HCEC 1CT (cell line): ENCODE data around the gene ERVMER34-1.

Experiments used
- DNase-seq: peaks from one replicate; pipeline ENCODE4 v3.0.0-alpha.2; 2017

Gene ERVMER34-1

GRCh38 chr4:52716364-52717151 is 34.7 kb downstream of the ERVMER34-1 start:
- no peak for DNase-seq

- no peak for DNase-seq
These were observed 35.3 kb downstream of the ERVMER34-1 start for GRCh38 chr4:52715914-52716313.

- no peak for DNase-seq
These were observed 35.8 kb downstream of the ERVMER34-1 start for GRCh38 chr4:52715255-52715897.

GRCh38 chr4:52714597-52715254 is 36.5 kb downstream of the ERVMER34-1 start:
- DNase-seq, result no peak

- DNase-seq, result no peak
These were observed 37.7 kb downstream of the ERVMER34-1 start for GRCh38 chr4:52713456-52713937.

GRCh38 chr4:52712251-52713130 is 38.7 kb downstream of the ERVMER34-1 start:
- DNase-seq, result peak; percentile 91

- no peak for DNase-seq
These were observed 39.4 kb downstream of the ERVMER34-1 start for GRCh38 chr4:52711834-52712250.

GRCh38 chr4:52711272-52711671 is 40.0 kb downstream of the ERVMER34-1 start:
- DNase-seq, result no peak

GRCh38 chr4:52709155-52709554 is 42.1 kb downstream of the ERVMER34-1 start:
- no peak for DNase-seq

GRCh38 chr4:52704661-52705060 is 46.6 kb downstream of the ERVMER34-1 start:
- DNase-seq, result no peak

GRCh38 chr4:52704133-52704532 is 47.1 kb downstream of the ERVMER34-1 start:
- DNase-seq, result peak; percentile 46

GRCh38 chr4:52701207-52701606 is 50.0 kb downstream of the ERVMER34-1 start:
- no peak for DNase-seq

GRCh38 chr4:52694936-52695335 is 56.3 kb downstream of the ERVMER34-1 start:
- DNase-seq, result no peak

- DNase-seq, result no peak
These were observed 57.7 kb downstream of the ERVMER34-1 start for GRCh38 chr4:52693492-52693891.
